NK-92 treated with Interleukin-12 subunit alpha and Interleukin-12 subunit beta, amount 100 ng/mL, for 24 hours (cell line): ENCODE data around the gene RAB36.
A peak's percentile ranks its signal among the peaks of the same experiment; 100 is the strongest.

Experiments used
- DNase-seq: peaks from one replicate; lab custom pipeline; 2025; lab: John Stamatoyannopoulos, UW

Gene RAB36

GRCh38 chr22:23137905-23138561 lies 7.2 kb upstream of the RAB36 start:
- peak; percentile 49 for DNase-seq

DNA sequence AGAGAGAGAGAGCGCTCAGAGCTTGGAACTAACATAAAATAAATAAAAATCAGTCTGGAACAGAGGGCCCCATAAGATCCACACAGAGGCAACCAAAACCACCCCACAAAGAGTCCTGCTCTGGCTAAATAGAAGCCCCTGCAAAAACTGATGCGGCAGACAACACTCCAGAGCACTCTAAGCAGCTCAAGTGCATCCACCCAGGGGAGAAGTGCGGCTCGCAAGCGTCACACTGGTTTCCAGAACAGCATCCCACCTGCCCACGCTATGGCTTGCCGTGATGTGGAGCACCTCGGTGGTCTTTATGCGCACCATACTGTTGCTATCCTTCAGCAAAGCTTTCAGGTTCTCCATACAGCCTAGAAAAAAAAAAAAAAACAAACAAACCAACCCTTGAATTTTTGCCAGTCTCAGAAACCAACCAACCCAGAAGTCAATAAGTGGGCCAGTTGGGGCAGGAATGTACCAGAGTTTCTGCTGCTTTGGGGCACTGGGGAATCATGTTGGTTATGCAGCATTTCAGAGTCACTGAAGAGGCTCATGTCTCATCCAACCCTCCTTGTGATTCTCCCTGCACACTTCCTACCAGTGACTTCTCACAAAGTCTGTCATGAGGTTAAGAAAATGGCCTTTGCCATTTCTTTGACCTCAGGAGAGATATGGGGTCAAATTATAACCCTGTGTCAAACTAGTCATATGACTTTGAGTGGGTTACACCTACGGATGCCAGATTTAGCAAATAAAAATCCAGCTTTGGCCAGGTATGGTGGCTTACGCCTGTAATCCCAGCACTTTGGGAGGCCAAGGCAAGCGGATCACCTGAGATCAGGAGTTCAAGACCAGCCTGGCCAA lies 6.5 kb upstream of the RAB36 start:
- no peak for DNase-seq

- no peak for DNase-seq
Observed at GRCh38 chr22:23140385-23140784, 4.9 kb upstream of the RAB36 start.

DNA sequence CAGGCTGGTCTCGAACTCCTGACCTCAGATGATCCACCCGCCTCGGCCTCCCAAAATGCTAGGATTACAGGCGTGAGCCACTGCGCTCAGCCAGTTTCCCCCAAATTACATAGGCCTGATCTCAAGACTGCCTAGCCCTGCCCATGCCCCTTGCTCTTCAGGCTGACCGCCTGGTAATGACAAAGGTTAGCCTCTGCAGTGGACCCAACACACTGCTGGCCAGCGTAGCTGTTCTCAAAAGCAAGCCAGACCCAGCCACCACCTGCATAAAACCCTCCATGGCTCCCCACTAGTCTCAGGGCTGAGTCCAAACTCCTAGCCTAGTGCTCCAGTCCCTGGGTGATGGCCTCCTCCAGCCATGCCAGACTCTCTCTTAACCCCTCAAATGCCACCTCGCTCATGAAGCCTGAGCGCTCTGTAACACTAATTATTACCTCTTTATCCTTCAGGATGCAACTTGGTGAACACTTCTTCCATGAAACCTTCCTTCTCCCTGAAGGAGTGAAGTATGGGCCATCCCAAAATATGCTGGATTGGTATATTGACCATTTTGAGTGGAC lies 2.7 kb upstream of the RAB36 start:
- no peak for DNase-seq

DNA sequence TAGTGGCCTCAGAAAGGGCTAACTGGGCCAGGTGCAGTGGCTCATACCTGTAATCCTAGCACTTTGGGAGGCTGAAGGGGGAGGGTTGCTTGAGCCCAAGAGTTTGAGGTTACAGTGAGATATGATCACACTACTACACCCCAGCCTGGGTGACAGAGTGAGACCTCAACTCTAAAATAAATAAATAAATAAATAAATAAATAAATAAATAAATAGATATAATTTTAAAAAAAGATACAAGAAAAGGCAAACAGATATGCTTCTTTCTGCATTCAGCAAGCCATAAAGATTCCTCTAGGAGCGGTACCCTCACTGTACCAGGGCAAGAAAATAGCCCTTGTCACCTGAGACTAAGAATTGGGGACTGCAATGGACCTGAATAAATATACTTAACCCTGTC lies 2.2 kb upstream of the RAB36 start:
- no peak for DNase-seq

DNA sequence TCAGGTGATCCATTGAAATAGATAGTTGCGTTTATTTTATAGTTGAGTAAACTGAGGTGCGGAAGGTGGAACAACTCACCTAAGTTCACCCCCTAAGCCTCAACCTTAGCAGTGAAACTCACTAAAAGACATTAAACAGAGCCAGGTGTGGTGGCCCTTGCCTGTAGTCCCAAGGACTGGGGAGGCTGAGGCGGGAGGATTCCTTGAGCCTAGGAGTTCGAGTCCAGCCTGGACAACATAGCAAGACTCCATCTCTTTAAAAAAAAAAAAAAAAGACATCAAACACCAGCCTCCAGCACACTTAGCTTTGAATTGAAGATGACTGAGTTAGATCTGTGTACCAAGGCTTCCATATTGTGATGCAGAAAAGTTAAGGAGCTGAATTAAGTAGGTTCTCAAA lies 845 bp upstream of the RAB36 start:
- no peak for DNase-seq

DNA sequence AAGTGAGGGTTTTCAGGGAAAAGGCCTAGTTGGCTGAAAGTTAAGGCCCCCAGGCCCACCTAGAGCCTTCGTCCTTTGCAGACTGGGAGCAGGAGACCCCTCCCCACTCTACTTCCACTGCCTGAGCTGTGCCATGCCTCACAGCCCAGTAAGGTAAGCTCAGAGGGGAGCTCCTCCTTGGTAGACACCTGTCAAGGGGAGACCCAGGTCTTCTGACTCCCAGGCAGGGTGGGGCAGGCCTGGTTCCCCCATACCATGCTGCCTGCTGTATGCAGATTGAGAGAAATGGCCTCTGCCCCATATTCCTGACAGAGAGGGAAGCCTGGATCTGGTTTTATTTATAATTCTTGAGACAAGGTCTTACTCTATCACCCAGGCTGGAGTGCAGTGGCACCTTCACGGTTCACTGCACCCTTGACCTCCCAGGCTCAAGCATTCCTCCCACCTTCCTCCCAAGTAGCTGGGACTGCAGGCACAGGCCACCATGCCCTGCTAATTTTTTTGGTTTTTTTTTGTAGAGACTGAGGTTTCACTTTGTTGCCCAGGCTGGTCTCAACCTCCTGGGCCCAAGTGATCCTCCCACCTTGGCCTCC lies 697 bp downstream of the RAB36 start:
- DNase-seq = no peak

DNA sequence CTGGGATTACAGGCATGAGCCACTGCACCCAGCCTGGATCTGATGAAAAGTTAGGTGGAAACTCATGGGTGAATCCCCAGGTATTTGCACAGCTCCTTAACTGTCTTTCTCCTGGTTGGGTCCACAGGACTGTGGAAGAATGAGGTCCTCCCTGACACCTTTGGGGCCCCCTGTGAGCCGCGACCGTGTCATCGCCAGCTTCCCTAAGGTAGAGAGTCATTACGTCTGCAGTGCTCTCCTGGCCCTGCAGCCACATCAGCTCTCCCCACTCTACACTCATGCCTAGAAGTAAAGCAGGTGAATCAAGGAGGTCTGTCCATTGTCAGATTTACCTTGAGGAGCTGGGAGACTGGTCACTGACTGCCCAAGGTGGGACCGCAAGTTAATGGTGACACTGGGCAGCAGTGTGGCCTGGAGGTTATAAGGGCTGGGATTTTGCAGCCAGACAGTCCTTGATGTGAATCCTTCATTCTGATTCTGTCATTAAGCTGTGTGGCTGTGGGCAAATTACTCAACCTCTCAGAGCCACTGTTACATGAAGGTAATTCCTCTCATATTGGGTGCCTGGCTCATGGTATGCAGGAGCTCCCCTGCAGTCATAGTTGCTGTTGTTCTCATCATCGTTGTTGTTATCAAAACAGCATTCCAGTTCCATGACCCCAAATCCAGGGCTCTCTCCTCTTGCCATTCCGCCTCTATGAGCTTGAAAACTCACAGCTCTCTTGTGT lies 1.4 kb downstream of the RAB36 start:
- DNase-seq = no peak

- no peak for DNase-seq
Observed at GRCh38 chr22:23147617-23148387, 2.5 kb downstream of the RAB36 start.

DNA sequence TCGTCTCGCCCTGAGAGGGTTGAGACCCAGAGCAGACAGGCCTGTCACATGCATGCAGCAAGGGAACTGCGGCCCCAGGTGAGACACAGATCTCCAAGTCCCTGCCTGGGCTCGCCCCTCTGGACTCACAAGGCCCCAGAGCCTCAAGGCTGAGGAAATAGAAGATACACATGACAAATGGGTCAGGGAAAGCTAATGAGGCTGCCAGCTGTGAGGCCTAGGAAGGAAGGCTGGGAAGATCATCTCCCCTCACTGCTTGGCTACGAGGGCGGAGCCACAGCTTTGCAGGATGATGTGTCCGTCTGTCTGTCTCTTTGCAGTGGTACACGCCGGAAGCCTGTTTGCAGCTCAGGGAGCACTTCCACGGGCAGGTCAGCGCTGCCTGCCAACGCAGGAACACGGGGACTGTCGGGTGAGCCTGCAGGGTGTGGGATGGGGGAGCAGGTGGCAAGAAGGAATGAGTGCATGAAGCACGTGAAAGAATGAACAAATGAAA lies 4.5 kb downstream of the RAB36 start:
- DNase-seq = no peak

GRCh38 chr22:23150762-23151161 lies 5.5 kb downstream of the RAB36 start:
- no peak for DNase-seq

DNA sequence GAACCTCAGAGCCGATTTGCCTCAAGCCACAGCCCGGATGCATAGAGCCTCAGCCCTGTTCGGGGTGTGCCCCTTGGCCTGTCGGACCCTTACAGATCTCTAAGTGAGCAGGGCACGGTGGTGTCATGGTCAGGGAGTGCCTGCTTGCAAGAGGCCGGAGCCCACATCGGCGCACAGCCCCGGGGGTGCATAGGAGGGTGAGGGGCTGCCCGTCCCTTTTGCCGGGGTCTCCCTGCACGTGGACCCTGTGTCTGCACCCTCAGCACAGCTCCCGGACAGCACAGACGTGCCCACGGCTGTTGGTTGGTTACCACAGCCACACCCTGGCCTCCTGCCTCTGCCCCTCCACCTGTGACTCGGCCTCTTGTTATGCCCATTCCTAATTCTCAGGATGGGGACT lies 6.5 kb downstream of the RAB36 start:
- DNase-seq = no peak

- DNase-seq = no peak
Observed at GRCh38 chr22:23152238-23153114, 7.2 kb downstream of the RAB36 start.

DNA sequence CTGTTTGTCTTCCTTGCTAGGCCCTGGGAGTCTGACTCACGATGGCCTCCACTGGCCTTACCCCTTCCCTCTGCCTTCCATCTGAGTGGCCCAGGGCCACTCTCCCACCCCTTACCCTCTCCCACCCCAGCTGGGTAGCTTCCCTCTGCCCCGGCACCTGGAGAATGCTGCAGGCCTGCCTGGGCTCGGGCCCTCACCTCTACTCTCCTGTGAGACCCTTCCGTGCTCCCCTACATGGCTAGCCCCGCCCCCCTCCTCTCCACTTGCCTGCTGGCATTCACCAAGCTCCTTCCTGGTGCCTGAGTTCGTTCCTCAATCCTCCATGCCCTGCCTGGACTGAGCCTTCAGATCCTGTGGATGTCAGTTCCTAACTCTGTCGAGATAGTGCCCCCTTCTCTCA lies 8.7 kb downstream of the RAB36 start:
- no peak for DNase-seq

DNA sequence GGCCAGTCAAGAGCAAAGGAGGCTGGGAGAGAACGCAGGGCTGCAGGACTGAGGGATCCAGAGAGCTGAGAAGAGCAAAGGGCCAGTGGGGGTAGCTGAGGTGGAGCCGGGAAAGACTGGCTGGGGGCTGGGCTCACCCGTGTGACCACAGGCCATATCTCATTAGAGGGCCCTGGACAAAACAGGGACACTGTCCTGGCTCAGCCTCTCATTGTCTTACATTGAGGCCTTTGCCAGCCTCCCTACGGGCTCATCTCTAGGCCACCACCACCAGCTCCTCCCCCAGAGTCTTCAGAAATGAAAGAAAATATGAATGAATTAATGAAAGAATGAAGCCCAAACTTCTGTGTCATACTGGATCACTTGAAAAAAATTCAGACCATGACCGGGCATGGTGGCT lies 9.2 kb downstream of the RAB36 start:
- DNase-seq = no peak

DNA sequence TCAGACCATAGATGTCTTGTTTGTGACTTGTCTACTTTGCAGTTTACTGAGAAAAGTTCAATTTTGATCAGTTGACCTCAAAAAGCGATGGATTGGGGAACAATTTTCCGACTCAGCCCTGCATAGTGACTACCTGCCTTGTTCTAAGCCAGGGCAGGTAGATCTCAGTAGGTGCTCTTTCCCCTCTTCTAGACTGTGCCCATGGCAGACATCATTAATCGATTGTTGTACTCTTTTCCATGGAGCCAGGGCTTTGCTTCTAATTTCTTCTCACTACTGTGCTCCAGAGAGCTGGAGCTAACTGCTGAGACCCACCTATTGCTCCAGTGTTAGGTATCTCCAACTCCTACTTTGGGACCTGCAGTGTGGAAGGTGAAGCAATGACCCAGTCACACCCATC lies 9.9 kb downstream of the RAB36 start:
- DNase-seq = no peak

DNA sequence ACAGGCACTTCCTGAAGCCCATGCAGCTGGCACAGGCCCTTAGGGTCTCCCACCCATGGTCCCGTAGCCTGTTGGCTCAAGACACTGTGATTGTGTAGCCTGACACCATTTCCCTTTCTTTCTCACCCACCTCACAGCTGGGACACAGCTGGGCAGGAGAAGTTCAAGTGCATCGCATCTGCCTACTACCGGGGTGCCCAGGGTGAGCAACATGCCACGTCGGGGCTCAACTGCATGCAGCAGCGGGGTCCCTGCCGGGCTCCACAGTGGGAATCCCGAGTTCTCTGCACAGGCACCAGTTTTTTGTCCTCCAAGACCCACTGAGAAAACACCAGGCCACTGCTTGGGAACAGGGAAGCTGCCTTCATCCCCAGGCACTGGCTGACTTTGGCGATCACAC lies 10.6 kb downstream of the RAB36 start:
- no peak for DNase-seq

- DNase-seq = no peak
Observed at GRCh38 chr22:23156286-23156685, 11.0 kb downstream of the RAB36 start.

DNA sequence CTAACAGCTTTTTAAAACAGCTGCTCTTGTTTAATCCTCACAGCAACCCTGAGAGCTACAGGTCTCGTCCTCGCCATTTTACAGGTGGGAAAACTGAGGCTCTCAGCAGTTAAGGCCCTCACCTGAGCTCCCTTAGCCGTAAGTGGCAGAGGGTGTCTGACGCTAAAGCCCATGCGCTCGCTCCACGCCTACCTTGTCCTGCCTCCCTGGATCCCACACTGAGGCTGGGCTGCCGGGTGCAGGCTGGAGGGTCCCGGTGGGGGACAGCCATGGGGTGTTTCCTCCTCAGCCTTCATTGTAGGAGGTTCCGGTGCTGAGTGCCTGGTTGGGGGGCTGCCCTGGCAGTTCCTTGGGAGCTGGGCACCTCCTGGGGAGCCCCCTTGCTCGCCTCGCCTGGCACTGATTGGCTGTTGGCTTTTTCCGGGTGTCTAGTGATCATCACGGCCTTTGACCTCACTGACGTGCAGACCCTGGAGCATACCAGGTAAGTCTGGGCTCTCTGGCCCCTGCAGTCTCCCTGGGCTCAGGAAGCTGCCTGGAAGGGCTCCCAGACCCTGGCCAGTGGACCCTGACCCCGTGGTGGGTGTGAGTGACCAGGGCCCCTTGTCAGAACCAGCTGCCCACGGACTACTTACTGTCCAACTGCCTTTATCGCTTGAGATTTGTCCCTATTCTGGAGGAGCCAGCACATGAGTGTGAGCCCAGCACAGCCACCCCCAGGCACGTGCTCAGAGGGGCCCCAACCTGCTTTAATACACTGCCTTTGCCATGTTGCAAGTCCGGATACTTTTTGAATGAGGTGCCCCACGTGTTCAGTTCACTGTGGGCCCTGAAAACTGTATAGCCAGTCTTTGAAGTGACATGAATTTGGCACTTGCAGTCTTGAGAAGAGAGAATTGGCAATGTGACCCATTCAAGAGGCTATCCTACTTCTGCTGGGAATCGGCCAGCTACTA lies 12.6 kb downstream of the RAB36 start:
- DNase-seq = no peak
